NCI-H345 (cell line): ENCODE measurements around the gene EXTL1.

Experiments
- DNase-seq: peaks from one replicate; lab custom pipeline; 2025; lab: John Stamatoyannopoulos, UW

EXTL1 gene

GRCh38 chr1:25996966-25997827 lies 24.4 kb upstream of the EXTL1 start:
- DNase-seq: peak; percentile 11

DNA sequence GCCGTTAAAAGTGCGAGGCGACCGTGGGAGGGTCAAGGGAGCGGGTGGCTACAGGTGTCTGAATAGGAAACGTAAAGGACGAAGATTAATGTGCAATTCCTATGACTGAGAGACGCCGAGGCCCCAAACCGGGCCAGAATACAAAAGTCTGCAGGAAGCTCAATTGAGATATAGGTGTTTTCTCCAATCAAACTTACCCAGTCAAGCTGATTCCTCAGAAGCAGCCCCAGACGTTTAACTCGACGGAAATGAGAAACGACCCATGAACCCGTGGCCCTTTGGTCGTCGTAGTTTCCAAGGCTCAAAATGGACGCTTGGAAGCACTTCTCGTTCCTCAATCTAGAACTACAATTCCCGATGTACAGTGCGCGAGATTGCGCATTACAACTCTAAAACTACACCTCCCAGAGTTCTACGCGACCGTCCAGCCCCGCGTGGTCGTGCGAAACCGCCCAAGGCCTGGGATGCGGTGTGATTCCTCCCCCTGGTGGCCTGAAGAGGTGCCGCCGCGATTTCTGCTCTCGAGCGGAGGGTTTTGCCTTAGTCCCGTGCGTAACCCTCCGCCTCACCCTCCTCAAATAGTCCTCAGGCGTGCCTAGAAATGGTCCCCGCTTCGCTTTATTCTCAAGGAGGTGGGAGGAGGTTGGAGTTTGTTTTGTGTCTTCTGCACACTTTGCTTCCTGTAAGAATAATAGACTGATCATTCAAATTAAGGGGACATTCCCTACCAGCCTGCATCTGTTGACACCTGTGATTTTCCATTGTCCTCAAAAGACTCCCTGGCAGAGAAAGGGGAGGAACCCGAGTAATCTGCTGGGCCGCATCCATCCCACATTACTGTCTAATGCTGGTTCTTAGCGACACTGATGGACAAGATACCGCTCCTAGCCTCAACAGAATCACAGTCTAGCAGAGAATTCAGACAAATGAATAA lies 23.5 kb upstream of the EXTL1 start, which contains the start of gene PAFAH2:
PAFAH2 (minus strand) TSS at position 236 of the 934 bp plus-strand sequence. CDS start 7,247 bp downstream, outside the sequence.
- DNase-seq: peak; percentile 99

DNA sequence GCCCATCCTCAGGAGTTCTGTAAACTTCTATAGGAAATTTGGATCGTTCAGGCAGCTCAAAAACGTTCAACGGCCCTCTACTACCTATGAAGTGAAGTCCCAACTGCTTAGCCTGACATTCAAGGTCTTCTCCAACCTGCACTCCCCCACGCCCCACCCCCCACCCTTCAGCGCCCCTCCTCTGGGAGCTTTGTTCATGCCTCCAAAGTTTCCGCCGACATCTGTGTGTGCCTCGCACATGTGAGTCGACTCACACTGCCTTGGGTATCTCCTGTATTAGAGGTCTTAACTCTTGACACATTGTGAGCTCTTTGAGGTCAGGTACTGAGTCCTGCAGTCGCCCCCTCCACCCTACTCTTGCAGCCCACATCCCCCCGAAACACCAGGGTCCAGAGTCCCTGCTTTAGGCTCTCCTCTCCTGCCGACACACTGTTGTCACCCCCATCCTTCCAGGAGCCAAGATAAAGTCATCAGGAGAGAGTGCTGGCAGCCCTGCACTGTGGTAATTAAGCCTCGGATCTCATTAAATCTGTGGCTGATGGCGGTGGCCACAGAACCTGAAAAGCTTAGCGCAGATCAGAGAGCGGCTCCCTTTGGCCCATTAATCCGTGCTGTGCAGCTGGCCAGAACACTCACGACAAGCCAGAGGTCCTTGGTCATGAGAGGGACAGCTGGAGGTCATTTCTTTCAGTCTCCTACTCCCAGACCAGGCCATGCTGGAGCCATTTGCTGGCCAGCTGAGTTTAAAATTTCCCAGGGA lies 22.4 kb upstream of the EXTL1 start:
- DNase-seq: no peak

DNA sequence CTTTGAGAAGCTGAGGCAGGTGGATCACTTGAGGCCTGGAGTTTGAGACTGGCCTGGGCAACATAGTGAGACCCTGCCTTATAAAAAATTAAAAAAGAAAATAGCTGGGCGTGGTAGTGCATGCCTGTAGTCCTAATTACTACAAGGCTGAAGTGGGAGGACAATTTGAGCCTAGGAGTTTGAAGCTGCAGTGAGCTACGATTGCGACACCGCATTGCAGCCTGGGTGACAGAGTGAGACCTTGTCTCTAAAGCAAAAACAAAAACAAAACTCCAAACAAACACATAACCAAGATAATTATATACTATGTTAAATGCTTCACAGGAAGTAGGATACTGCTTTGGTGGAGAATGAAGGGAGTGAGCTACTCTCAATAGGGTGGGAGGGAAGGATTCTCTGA lies 18.3 kb upstream of the EXTL1 start:
- no peak for DNase-seq

DNA sequence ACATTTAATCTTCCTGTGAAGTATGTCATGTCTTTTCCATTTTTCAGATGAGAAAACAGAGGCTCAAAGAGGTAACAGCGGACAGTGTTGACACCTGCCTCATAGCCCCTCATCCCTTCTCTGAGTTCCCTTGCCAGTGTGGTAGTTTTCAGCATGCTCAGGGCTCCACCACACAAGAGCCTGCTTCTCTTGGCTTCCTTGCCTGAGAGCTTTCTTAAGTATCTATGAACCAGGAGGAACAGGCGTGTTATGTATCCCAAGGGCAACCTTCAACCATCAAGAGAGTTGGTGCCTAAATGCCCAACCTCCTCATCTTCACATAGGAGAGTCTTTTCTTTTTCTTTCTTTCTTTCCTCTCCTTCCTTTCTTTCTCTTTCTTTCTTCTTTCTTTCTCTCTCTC lies 17.8 kb upstream of the EXTL1 start:
- DNase-seq: no peak

DNA sequence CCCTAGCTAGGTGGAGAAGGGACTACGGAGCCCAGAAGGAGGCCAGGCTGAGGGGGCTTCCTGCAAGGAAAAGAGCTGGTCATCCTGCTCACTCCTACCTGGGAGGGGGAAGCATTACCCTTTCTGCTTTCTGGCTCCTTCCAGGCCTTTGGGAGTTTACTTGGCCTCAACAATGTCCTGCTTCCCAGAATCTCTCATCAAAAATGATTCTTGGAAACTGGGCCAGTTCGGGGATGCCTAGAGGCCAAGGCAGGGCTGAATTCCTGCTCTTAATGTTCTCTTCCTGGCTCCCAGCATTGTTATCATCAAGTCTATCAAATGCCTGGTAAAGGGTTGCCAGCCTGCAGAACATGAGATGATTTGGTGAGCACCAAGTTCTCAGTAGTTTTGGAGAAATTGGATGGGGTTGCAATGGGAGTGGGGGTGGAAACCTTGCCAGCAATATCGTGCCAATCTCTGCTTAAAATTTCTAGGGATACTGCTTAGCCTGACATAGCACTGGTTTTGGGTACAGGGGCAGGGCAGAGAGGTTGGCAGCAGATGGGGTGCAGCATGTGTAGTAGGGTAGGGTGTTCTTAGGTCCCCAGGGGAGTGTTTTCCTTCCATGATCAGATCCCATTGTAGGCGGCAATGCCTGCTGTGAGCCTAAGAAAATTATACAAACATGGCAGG lies 16.0 kb upstream of the EXTL1 start:
- DNase-seq: no peak

DNA sequence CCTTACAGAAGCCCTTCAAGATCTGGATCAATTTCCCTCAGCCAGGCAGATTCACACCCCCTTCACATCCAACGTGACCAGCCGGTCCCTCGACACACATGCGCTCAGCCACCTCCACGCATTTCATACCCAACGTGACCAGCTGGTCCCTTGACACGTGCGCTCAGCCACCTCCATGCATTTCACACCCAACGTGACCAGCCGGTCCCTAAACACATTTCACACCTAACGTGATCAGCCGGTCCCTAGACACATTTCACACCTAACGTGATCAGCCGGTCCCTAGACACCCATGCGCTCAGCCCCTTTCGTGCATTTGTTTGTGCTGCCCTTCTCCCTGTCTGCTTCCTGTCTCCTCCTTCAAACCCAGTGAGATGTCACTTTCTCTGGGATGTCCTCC lies 14.9 kb upstream of the EXTL1 start:
- no peak for DNase-seq

DNA sequence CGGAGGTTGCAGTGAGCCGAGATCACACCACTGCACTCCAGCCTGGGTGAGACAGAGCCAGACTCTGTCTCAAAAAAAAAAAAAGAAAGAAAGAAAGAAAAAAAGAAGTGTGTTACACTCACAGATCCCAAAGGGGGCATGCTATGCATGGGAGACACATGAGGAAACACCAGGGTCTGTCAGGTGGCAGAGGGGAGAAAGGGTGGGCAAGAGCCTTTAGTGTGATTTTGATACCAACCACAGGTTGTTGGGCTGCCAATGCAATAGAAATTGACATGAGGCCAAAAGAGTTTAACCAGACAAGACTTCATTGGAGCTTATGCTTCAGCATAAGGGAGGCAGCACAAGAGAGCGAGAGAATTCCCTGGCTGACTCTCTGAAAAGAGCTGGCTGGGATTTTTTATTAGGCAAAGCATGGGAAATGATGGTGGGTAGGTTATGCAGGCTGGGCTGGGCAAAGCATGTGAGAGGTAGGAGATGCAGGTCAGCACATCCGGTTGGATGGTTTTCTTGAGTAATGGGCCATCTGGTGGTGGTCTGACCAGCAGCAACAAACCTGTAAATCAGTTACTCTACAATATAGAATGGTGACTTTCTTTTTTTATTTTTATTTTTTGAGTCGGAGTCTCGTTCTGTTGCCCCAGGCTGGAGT lies 11.7 kb upstream of the EXTL1 start:
- DNase-seq: no peak

DNA sequence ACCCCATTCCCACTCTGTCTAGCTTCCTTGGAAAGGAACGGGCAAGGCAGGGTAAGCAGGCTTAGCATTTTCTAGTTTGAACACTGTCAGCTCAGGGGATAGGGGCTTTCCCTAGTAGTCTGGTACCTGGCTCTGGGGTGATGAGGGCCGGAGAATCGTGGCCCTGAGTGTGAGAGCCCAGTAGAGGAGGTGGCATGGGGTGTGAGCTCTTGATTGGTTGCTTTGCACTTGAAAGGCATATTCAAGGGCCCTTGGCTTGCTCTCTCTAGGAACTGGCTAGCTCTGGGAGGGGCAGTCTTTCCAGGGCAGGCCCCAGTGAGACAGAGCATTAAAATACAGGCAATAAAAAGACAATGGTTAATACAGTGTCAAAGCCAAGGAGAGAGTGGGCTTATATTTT lies 10.8 kb upstream of the EXTL1 start:
- DNase-seq: no peak

GRCh38 chr1:26012864-26013263 lies 8.7 kb upstream of the EXTL1 start:
- DNase-seq: no peak

- no peak for DNase-seq
Observed at GRCh38 chr1:26014179-26014578, 7.4 kb upstream of the EXTL1 start.

GRCh38 chr1:26015358-26015757 lies 6.2 kb upstream of the EXTL1 start:
- DNase-seq: no peak

- DNase-seq: no peak
Observed at GRCh38 chr1:26016258-26016952, 5.2 kb upstream of the EXTL1 start.

GRCh38 chr1:26016953-26017545 lies 4.5 kb upstream of the EXTL1 start:
- DNase-seq: no peak

GRCh38 chr1:26017606-26018005 lies 4.0 kb upstream of the EXTL1 start:
- no peak for DNase-seq

DNA sequence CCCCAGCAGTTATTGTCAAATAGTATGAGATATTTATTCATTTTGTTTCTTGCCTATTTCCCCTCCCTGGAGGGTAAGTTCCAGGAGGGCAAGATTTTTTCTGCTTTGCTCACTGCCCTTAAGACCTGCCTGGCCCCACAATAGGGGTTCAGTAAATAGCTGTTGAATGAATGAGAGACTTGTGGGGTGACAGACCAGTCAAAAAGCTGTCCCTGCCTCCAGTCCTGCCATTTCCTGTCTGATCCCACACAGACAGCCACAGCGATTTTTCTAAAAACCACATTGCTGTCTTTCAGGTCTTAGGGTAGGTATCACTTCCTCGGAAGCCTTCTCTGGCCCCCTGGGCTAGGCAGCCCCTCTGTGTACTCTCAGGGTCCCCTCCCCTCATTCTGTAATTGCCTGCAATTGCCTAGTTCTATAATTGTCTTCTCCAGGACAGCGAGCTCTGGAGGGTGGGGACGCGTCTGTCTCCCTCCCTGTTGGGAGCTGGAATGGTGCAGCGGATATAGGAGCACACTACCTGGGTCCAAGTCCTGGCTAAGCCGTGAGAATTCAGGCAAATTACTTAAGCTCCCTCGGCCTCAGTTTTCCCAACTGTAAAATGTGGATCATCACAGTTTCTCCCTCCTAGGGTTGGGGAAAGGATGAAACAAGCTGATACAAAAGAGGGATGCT lies 1.8 kb upstream of the EXTL1 start:
- DNase-seq: no peak

DNA sequence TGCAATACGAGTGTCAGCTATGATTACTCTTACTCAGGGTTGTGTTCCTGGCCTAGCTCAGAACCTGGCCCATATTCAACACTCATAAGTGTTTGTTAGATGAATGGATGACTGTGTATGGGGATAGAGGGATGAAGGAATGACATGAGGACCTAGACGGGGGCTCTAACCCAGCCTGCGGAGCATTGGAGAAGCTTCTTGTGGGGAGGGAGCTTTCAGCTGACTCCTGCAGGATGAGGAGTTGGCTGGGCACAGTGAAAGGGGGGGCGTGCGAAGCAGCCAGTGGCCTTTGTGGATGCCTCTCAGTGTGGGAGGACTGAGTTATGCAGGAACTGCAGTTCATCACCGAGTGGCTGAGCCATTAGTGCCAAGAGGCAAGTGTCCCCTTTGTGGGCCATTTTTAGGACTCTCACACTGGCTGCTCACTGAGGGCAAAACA lies 1.2 kb upstream of the EXTL1 start:
- no peak for DNase-seq

DNA sequence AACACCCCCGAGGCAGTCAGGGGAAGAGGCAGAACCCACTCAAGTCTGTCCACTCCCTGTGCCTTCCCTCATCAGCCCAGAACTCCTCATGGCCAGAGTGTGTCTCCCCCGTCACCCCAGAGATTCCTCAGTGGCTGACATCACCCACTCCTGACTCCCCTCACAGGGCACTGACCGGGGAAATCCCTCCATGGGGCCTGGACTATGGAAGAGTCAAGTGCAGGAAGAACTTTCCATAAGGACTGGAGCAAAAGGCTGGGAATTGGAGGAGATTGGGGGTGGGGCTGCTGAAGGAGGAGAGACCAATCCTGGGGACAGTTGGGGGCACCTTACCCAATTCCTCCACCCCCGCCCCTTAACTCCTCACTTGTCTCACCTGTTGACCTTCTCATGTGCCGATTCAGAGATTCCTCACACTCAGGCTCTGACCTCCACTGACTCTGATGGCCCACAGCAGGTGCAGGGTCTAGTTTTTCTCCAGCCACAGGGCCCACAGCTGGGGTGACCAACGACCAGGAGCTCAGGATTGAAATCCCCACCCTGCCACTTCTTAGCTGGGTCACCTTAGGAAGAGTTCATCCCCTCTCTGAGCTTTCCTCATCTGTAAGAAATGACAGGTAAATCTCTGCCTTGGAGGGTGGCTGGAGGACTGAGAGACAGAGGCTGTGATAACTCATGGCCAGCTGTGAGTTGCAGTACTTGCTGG lies 481 bp upstream of the EXTL1 start:
- no peak for DNase-seq

- DNase-seq: no peak
Observed at GRCh38 chr1:26022404-26022779, 817 bp downstream of the EXTL1 start.
